Suprapubic skin (tissue), 4 donors: ENCODE data around the gene RTL10. TPM values are rescaled to one million over a fixed set of nuclear protein-coding genes. Genes with fewer than 3 reads are reported as not detected.
A peak's percentile ranks its signal among the peaks of the same experiment; 100 is the strongest.

Experiments
- DNase-seq, 2 donors: peaks; one replicate each; pipeline ENCODE4 v3.0.0-alpha.2; 2019; ENCODE audit warnings: low spot score in 2 of 2
- H3K27ac ChIP-seq: fragments of 200-600 bp; sonication (generic); one replicate; pipeline ENCODE4 v1.5.1; 2019
- H3K27me3 ChIP-seq: fragments of 200-600 bp; sonication (generic); one replicate; pipeline ENCODE4 v1.5.1; 2019
- H3K36me3 ChIP-seq: fragments of 200-600 bp; sonication (generic); one replicate; pipeline ENCODE4 v1.5.1; 2019
- H3K4me1 ChIP-seq: fragments of 200-600 bp; sonication (generic); one replicate; pipeline ENCODE4 v1.5.1; 2019
- H3K4me3 ChIP-seq: fragments of 200-600 bp; sonication (generic); one replicate; pipeline ENCODE4 v1.5.1; 2019; ENCODE audit warnings: mild to moderate bottlenecking
- H3K9me3 ChIP-seq: fragments of 200-600 bp; sonication (generic); one replicate; pipeline ENCODE4 v1.5.1; 2019
- EP300 ChIP-seq: sonication (generic); formaldehyde crosslinking; IDR thresholded peaks from one replicate; pipeline ENCODE4 v1.6.1; 2017; ENCODE audit warnings: antibody characterized with exemption
- POLR2A ChIP-seq, 2 donors: fragments of 450-650 bp; IDR thresholded peaks; one replicate each; pipeline ENCODE4 v1.6.1; 2017; ENCODE audit warnings: antibody characterized with exemption in 2 of 2, mild to moderate bottlenecking in 2 of 2, moderate library complexity in 2 of 2
- POLR2AphosphoS5 ChIP-seq, 3 donors: sonication (generic); formaldehyde crosslinking; IDR thresholded peaks; one replicate each; pipeline ENCODE4 v1.6.1; 2017; ENCODE audit warnings: antibody characterized with exemption in 3 of 3
- WGBS: methylation state at CpG from one replicate; pipeline ENCODE4 v1.1.5; 2018; 5-methylcytosine and 5-hydroxymethylcytosine counted together
- total RNA-seq, 4 donors: library from RNA; depleted of rRNA; stranded (reverse); fragments of >200 nt; gene quantifications; one replicate each; pipeline ENCODE4 v1.1.0, GENCODE V29; 2016
- TF ChIP-seq, protein P1 (sequence below), 2 donors: fragments of 200-600 bp in 1 of 2; fragments of 450-650 bp in 1 of 2; sonication (generic) in 1 of 2; IDR thresholded peaks; one replicate each; pipeline ENCODE4 v1.5.1; 2016 to 2019; ENCODE audit warnings: antibody characterized with exemption in 2 of 2, mild to moderate bottlenecking in 1 of 2, moderate library complexity in 1 of 2

The RTL10 gene
- total RNA-seq, 4 donors from 2014 or later: 21.8 to 46.2 (median 32.4) TPM

DNA sequence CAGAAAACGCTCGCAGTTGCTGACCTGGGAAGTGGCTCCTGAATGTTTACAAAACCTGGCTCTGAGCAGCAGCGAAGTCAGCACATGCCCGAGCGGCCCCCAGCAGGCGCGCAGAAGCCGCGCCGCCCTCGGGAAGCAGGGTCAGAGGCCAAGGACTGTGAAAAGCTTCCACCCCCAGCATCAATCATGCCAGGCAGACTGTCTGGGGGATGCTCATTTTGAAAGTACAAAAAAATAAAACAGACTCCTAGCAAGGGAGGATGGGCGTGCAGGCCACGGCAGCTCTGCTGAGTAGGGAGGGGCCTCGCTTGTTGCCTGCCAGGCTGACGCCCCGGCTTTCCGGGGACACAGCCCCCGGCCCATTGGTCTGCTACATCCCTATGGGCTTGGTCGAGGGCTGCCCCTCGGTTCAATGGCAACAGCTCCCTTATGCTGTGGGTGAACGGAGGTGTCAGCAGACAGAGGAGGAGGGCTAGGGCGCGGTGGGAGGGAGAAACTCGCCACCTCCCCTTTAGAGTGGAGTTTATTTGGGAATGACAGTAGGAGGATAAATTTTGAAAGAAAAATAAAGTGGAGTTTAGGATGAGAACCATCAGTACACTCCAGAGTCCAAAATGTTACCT is 37.7 kb upstream of the RTL10 start:
- H3K27me3 ChIP-seq: no peaks in the 10 kb centered on the region
- peaks cover 42% of the 10 kb centered on the region for H3K4me1 ChIP-seq
- no peaks in the 10 kb centered on the region for H3K9me3 ChIP-seq
- DNase-seq: no peak
- 46% methylated on average over 18 of the region's 24 CpGs for WGBS
- TF ChIP-seq POLR2A (IDR thresholded peaks at IDR 0.05): no peak
- no peak for TF ChIP-seq POLR2AphosphoS5 (IDR thresholded peaks at IDR 0.05)
- TF ChIP-seq EP300: no peak
- TF ChIP-seq, protein P1, sequence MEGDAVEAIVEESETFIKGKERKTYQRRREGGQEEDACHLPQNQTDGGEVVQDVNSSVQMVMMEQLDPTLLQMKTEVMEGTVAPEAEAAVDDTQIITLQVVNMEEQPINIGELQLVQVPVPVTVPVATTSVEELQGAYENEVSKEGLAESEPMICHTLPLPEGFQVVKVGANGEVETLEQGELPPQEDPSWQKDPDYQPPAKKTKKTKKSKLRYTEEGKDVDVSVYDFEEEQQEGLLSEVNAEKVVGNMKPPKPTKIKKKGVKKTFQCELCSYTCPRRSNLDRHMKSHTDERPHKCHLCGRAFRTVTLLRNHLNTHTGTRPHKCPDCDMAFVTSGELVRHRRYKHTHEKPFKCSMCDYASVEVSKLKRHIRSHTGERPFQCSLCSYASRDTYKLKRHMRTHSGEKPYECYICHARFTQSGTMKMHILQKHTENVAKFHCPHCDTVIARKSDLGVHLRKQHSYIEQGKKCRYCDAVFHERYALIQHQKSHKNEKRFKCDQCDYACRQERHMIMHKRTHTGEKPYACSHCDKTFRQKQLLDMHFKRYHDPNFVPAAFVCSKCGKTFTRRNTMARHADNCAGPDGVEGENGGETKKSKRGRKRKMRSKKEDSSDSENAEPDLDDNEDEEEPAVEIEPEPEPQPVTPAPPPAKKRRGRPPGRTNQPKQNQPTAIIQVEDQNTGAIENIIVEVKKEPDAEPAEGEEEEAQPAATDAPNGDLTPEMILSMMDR (IDR thresholded peaks at IDR 0.05): no peak
- no peak overlapping the region for H3K4me3 ChIP-seq
- H3K36me3 ChIP-seq: peaks cover 24% of the 10 kb centered on the region
- H3K27ac ChIP-seq: no peak overlapping the region

DNA sequence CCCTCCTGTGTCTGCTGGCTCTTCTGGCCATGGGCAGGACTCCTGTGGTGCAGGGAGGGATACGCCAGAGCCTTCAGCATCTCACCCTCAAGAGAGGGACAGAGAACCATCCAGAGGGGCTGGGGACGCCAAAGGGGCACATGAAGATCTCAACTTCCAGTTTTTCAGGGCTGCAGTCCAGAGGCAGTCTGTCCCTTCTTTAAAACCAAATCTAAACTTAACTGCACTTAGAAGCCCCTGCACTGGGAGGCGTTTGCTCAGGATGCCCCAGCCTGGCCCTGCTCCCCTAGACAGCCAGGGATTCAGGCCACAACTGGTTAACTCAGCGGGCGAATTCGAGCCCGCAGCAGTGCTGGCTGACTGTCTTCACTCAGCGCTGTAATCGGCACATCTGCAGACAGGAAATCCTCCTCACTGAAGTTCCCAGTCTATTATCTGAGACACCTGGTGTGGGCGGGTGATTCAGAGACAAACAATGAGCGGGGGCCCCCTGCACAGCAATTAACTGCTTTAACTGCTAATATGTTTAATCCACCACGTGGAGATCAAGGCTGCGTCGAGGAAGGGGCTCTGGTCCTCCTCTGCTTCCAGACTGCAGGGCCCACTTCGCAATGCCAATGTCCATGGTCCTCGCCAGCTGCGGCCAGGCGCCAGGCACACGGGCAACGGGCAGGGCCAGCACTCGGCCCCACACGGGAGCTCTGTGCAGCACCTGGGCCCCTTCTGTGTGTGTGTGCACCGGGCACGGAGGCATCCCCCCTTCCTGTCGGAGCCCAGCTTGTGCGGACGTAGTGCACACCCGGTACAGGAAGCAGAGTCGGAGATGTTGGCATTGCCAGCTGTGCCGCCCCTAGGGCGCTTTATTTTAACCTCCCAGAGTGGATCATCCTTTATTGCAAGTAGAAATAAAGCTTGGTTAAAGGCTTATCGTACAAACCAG is 36.9 kb upstream of the RTL10 start:
- WGBS: 23% methylated on average over 15 of the region's 32 CpGs
- Histone ChIP-seq H3K36me3 (peaks cover 20% of the 10 kb centered on the region), H3K9me3 (no peaks in the 10 kb centered on the region), H3K4me3 (peak overlapping the region; percentile 15), H3K27ac (no peak overlapping the region), H3K27me3 (no peaks in the 10 kb centered on the region), H3K4me1 (peaks cover 49% of the 10 kb centered on the region)
- DNase-seq: no peak
- TF ChIP-seq, protein P1 (IDR thresholded peaks at IDR 0.05): no peak
- TF ChIP-seq POLR2A (IDR thresholded peaks at IDR 0.05) (no peak), POLR2AphosphoS5 (IDR thresholded peaks at IDR 0.05) (no peak), EP300 (no peak)

DNA sequence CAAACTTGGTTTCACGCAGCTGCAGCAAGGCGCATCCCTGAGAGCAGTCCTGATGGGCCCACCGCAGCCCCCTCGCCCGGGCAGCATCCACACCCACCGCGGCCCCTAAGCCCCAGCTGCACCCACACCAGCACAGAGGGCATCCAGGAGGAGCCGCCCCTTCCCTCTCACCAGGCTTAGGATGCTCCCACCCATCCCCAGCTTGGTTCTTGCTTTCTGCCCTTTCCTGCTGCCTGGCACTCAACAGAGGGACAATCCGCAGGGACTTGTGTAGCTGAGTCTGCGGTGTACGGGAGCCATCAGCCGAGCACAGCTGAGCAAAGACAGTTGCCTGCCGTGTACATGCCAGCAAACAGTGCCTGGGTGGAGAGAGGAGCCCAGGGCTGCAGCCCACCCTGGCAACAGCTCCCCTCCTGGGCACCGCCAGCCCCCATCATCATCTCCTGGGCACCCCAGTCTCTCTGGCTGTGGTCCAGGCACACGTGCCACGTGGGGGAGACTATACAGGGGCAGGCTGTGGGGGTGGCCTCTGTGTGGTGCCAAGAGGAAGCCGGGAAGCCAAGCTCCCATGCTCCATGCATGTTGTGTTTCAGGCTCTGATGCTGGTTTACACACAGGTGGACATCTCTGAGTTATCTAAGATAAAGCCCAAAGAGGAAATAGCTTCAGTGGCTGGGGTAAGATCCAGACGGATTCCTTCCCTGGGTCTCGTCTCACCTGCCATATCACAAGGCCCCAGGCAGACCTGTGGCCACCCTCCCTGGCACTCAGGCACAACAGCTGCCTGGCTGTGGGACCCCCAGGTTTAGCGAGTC is 36.0 kb upstream of the RTL10 start:
- Histone ChIP-seq H3K4me3 (no peak overlapping the region), H3K4me1 (peaks cover 58% of the 10 kb centered on the region), H3K9me3 (no peaks in the 10 kb centered on the region), H3K27ac (no peak overlapping the region), H3K27me3 (no peaks in the 10 kb centered on the region), H3K36me3 (peaks cover 17% of the 10 kb centered on the region)
- DNase-seq: no peak
- WGBS: 72% methylated on average over 14 of the region's 20 CpGs
- TF ChIP-seq POLR2A (IDR thresholded peaks at IDR 0.05): no peak
- no peak for TF ChIP-seq EP300
- TF ChIP-seq, protein P1 (IDR thresholded peaks at IDR 0.05): no peak
- TF ChIP-seq POLR2AphosphoS5 (IDR thresholded peaks at IDR 0.05): no peak

DNA sequence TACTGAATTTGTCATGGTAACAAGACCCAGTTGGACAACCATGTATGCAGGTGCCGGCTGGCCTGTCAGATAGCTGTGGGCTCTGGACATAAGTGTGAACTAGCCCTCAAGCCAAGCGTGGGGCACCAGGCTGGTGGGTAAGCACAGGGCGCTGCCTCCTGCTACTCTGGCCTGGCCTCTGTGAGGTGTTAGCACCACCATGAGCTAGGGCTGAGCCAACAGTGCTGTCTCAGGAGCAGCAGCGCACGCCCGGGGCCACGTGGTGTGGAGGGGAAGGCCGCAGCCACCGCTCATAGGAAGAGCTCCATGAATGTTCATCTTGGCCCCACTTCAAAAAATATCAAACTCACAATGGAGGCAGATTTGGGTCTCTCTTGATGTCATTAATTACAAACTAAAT is 35.3 kb upstream of the RTL10 start:
- TF ChIP-seq, protein P1 (IDR thresholded peaks at IDR 0.05): no peak
- TF ChIP-seq POLR2A (IDR thresholded peaks at IDR 0.05): no peak
- no peak for TF ChIP-seq POLR2AphosphoS5 (IDR thresholded peaks at IDR 0.05)
- no peak for TF ChIP-seq EP300
- 85% methylated on average over 7 of the region's 9 CpGs for WGBS
- peak in 1 of 2 donors; percentile 55 for DNase-seq
- Histone ChIP-seq H3K4me3 (no peak overlapping the region), H3K27me3 (no peaks in the 10 kb centered on the region), H3K27ac (no peak overlapping the region), H3K4me1 (peaks cover 66% of the 10 kb centered on the region), H3K9me3 (no peaks in the 10 kb centered on the region), H3K36me3 (peaks cover 11% of the 10 kb centered on the region)
